Suprapubic skin (tissue), 4 donors: ENCODE measurements around the gene ITM2C.

Experiments used
- POLR2A ChIP-seq, 2 donors: fragments of 450-650 bp; IDR thresholded peaks; one replicate each; pipeline ENCODE4 v1.6.1; 2017; ENCODE audit warnings: antibody characterized with exemption in 2 of 2, mild to moderate bottlenecking in 2 of 2, moderate library complexity in 2 of 2
- POLR2AphosphoS5 ChIP-seq, 3 donors: sonication (generic); formaldehyde crosslinking; IDR thresholded peaks; one replicate each; pipeline ENCODE4 v1.6.1; 2017; ENCODE audit warnings: antibody characterized with exemption in 3 of 3
- TF ChIP-seq, protein P1 (sequence below), 2 donors: fragments of 200-600 bp in 1 of 2; fragments of 450-650 bp in 1 of 2; sonication (generic) in 1 of 2; IDR thresholded peaks; one replicate each; pipeline ENCODE4 v1.5.1; 2016 to 2019; ENCODE audit warnings: antibody characterized with exemption in 2 of 2, mild to moderate bottlenecking in 1 of 2, moderate library complexity in 1 of 2

DNA sequence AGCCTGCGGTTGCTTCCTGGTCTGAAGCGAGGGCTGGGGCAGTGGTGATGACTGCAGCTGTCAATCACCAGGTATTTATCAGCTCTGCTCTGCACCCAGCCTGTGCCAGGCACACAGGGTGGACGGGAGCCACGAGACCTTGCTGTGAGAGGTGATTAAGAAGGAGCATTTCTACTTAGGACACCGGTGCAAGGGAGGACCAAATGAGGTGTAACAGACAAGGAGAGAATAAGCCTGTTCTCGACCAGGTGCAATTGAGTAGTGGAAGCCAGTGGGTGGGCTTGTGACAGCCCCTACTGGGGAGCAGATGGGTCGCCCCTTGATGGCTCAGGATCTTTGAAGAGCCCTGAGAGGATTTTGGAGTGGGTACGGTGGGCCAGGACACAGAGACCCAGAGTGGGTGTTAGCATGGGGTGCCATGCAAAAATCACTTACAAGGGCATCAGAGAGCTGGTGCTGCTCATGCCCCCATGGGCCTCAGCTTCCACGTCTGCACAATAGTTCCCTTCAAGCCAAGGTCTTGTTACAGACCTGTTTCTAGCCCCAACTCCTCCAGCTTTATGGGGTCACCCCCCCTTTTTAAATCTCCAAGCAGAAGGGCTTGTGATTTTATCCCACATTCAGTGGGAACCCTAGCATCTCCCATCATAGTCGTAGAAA is 35.7 kb downstream of the ITM2C start:
- TF ChIP-seq, protein P1, sequence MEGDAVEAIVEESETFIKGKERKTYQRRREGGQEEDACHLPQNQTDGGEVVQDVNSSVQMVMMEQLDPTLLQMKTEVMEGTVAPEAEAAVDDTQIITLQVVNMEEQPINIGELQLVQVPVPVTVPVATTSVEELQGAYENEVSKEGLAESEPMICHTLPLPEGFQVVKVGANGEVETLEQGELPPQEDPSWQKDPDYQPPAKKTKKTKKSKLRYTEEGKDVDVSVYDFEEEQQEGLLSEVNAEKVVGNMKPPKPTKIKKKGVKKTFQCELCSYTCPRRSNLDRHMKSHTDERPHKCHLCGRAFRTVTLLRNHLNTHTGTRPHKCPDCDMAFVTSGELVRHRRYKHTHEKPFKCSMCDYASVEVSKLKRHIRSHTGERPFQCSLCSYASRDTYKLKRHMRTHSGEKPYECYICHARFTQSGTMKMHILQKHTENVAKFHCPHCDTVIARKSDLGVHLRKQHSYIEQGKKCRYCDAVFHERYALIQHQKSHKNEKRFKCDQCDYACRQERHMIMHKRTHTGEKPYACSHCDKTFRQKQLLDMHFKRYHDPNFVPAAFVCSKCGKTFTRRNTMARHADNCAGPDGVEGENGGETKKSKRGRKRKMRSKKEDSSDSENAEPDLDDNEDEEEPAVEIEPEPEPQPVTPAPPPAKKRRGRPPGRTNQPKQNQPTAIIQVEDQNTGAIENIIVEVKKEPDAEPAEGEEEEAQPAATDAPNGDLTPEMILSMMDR (IDR thresholded peaks at IDR 0.05): no peak
- TF ChIP-seq POLR2AphosphoS5 (IDR thresholded peaks at IDR 0.05) (no peak), POLR2A (IDR thresholded peaks at IDR 0.05) (no peak)
